ENCODE results near the gene VEPH1.

DNA sequence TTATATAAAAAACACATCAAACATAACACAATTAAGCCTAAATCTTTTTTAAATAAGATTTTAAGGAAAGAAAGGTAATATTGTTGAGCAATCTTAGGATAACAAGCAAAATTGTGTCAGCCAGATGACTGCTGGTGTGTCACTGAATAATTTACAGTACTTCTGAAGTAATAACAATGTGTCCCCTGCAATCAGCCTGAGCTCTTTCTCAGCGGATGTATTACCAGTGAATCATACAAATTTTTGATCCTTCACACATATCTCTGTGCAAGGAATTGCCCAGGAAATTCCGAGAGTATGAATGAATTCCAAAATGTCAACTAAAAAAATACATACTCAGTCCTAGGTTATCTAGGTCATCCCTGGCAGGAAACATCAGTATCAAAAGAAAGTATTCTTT, 143.2 kb downstream of the VEPH1 start:
- TF ChIP-seq CTCF (IDR thresholded peaks at IDR 0.05) (no peak), POLR2A (IDR thresholded peaks at IDR 0.05) (no peak)
